Panc1 (cell line): ENCODE results near the gene CRIP1. TPM values are rescaled to one million over a fixed set of nuclear protein-coding genes. Genes with fewer than 3 reads are reported as not detected.

Experiments used
- ATAC-seq: fragments of 200-7000 bp; cut with Tn5 transposase; 2 replicates; pipeline ENCODE4 v1.9.1; 2020; ENCODE audit warnings: mild to moderate bottlenecking, moderate library complexity
- BruUV-seq: library from RNA; stranded (reverse); fragments of 400-500 nt; replicated peaks from 2 replicates; lab custom pipeline; 2021; lab: Mats Ljungman, UMichigan
- CTCF ChIA-PET: fragments of 300-600 bp; sonication (Branson Sonifier 250); formaldehyde crosslinking; loops from one replicate; lab custom pipeline; 2022; ENCODE audit warnings: antibody characterized with exemption; lab: Charles Lee
- POLR2A ChIA-PET: fragments of 300-600 bp; sonication (Branson Sonifier 250); formaldehyde crosslinking; loops from one replicate; lab custom pipeline; 2022; ENCODE audit warnings: antibody characterized with exemption; lab: Charles Lee
- DNase-seq: peaks from one replicate; pipeline ENCODE4 v3.0.0-alpha.2; 2010; ENCODE audit warnings: low read depth, low spot score
- H3K27ac ChIP-seq: 2 replicates; pipeline ENCODE4 v1.5.1; 2011; ENCODE audit warnings: mild to moderate bottlenecking, low read length, inconsistent platforms
- H3K27me3 ChIP-seq: fragments of 200-500 bp; sonication (Bioruptor generic); 2 replicates; pipeline ENCODE4 v1.6.0; 2014; ENCODE audit warnings: low read length, inconsistent platforms; ENCODE audit not compliant: control insufficient read depth, insufficient read depth
- H3K36me3 ChIP-seq: fragments of 200-500 bp; sonication (Bioruptor generic); 2 replicates; pipeline ENCODE4 v1.5.1; 2014; ENCODE audit warnings: inconsistent platforms, mild to moderate bottlenecking, low read length, moderate library complexity; ENCODE audit not compliant: control insufficient read depth, insufficient read depth
- H3K4me1 ChIP-seq: 2 replicates; pipeline ENCODE4 v1.5.1; 2011; ENCODE audit warnings: inconsistent platforms, mild to moderate bottlenecking, low read length, moderate library complexity; ENCODE audit not compliant: control insufficient read depth, insufficient read depth
- H3K4me3 ChIP-seq, 2 experiments: 2 replicates each; pipeline ENCODE4 v1.5.1; 2011 to 2012; ENCODE audit warnings: low read depth in 2 of 2, low read length in 2 of 2, mild to moderate bottlenecking in 2 of 2, inconsistent platforms in 1 of 2, moderate library complexity in 1 of 2
- H3K9me3 ChIP-seq: fragments of 200-500 bp; sonication (Bioruptor generic); 2 replicates; pipeline ENCODE4 v1.5.1; 2014; ENCODE audit warnings: low read depth, mild to moderate bottlenecking, inconsistent platforms, low read length, moderate library complexity; ENCODE audit not compliant: control insufficient read depth, insufficient read depth
- CTCF ChIP-seq: fragments of 450-650 bp; IDR thresholded peaks from 2 replicates; pipeline ENCODE4 v1.5.1; 2017; ENCODE audit warnings: mild to moderate bottlenecking
- POLR2AphosphoS5 ChIP-seq: IDR thresholded peaks from 2 replicates; pipeline ENCODE4 v1.6.1; 2012; ENCODE audit warnings: mild to moderate bottlenecking, low read depth, low read length, moderate library complexity
- SIN3A ChIP-seq: IDR thresholded peaks from 2 replicates; pipeline ENCODE4 v1.6.1; 2012; ENCODE audit warnings: low read depth, mild to moderate bottlenecking, low read length, moderate library complexity, borderline replicate concordance; ENCODE audit not compliant: insufficient read depth
- TCF7L2 ChIP-seq: IDR thresholded peaks from 2 replicates; pipeline ENCODE4 v1.6.1; 2011; ENCODE audit warnings: mild to moderate bottlenecking, low read depth, low read length, inconsistent platforms
- in situ Hi-C: cut with HindIII; loops from 2 replicates; pipeline ENCODE4 v1.10.0; 2016; ENCODE audit warnings: low sequenced_read_pairs, low pct_unique_long_range_greater_than_20kb
- intact Hi-C: fragments of 100-400 bp; cut with micrococcal nuclease; formaldehyde crosslinking; loops from one replicate; pipeline ENCODE4 v1.10.0; 2022; ENCODE audit not compliant: unreplicated experiment
- total RNA-seq: library from RNA; stranded (reverse); gene quantifications from one replicate; pipeline ENCODE4 v1.2.1, GENCODE V29; 2021; ENCODE audit not compliant: unreplicated experiment
- TF ChIP-seq, protein P1 (sequence below), 2 experiments: IDR thresholded peaks; 2 replicates each; pipeline ENCODE4 v1.6.1; 2011 to 2012; ENCODE audit warnings: low read depth in 2 of 2, control low read depth in 1 of 2, low read length in 1 of 2, mild to moderate bottlenecking in 1 of 2, moderate library complexity in 1 of 2; ENCODE audit not compliant: insufficient read depth in 1 of 2

CRIP1 gene
- total RNA-seq, 1 experiment from 2014 or later: 1,056 TPM

- Histone ChIP-seq H3K4me1 (peaks cover 45% of the 10 kb centered on the region), H3K4me3 (peak overlapping the region; percentile 49 to 65), H3K9me3 (no peaks in the 10 kb centered on the region), H3K27ac (peak overlapping the region; percentile 81), H3K27me3 (no peaks in the 10 kb centered on the region), H3K36me3 (no peaks in the 10 kb centered on the region; the same call in 1 of the 2 replicates)
- CTCF ChIA-PET: interaction anchor here (0.6 to 1.3 kb wide), 2 partner anchors 17 to 74 kb away, joined by 3 to 12 read pairs; no protein-coding TSS in a partner anchor
- intact Hi-C loops (no loop called here), in situ Hi-C loops (no loop called here)
- TF ChIP-seq TCF7L2 (no peak), CTCF (no peak), SIN3A (no peak), POLR2AphosphoS5 (no peak)
- TF ChIP-seq, protein P1, sequence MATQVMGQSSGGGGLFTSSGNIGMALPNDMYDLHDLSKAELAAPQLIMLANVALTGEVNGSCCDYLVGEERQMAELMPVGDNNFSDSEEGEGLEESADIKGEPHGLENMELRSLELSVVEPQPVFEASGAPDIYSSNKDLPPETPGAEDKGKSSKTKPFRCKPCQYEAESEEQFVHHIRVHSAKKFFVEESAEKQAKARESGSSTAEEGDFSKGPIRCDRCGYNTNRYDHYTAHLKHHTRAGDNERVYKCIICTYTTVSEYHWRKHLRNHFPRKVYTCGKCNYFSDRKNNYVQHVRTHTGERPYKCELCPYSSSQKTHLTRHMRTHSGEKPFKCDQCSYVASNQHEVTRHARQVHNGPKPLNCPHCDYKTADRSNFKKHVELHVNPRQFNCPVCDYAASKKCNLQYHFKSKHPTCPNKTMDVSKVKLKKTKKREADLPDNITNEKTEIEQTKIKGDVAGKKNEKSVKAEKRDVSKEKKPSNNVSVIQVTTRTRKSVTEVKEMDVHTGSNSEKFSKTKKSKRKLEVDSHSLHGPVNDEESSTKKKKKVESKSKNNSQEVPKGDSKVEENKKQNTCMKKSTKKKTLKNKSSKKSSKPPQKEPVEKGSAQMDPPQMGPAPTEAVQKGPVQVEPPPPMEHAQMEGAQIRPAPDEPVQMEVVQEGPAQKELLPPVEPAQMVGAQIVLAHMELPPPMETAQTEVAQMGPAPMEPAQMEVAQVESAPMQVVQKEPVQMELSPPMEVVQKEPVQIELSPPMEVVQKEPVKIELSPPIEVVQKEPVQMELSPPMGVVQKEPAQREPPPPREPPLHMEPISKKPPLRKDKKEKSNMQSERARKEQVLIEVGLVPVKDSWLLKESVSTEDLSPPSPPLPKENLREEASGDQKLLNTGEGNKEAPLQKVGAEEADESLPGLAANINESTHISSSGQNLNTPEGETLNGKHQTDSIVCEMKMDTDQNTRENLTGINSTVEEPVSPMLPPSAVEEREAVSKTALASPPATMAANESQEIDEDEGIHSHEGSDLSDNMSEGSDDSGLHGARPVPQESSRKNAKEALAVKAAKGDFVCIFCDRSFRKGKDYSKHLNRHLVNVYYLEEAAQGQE (IDR thresholded peaks at IDR 0.05; ENCODE audit: insufficient read depth in 1 of 2, low read depth in 2 of 2, low read length in 1 of 2): no peak
- POLR2A ChIA-PET: interaction anchor here (0.6 kb wide), 1 partner anchor 10 kb away, joined by 4 read pairs; no protein-coding TSS in a partner anchor
- BruUV-seq: no TSS peak
- ATAC-seq (no peak), DNase-seq (no peak)
These were observed 13.5 kb upstream of the CRIP1 start for GRCh38 chr14:105473033-105473676.

DNA sequence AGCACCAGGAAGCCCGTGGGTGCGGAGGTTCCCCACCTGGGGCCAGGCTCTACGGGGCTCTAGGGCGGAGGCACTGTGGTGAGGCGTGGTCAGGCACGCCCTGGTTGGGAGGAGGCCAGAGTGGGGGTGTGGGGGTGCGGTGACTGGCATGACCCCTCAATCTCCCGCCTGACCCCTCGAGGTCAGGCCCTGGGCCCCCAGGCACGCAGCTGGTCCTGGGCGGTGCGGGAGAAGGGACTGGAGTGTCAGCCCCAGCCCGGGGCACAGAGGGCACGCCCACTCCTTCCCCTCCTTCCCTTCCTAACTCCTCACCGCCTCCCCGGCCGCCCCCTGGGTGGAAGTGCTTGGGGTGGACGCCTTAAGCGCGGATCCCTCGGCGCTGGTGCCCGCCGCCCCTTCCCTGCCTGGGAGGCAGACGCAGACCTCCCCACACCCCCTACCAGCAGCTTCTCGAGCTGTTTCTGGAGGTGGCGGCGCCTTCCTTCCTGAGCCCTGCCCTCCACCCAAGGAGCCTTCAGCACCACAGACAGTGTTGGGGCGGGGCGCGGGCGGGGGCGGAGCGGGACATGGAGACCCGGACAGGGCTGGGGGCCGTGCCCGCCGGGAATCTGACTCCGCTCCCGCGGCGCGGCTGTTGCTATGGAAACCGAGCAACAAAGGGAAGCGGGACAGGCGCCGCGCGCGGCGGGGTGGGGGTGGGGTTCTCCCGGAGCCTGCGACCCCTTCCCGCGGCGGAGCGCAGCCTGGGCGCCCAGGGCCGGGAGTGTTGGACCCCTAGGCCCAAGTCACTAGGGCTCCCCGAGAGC, 12.8 kb upstream of the CRIP1 start:
- H3K27ac ChIP-seq: peak overlapping the region; percentile 81
- peak overlapping the region; percentile 49 to 65 for H3K4me3 ChIP-seq
- H3K36me3 ChIP-seq: no peaks in the 10 kb centered on the region; the same call in 1 of the 2 replicates
- POLR2A ChIA-PET: interaction anchor here (0.7 kb wide), 1 partner anchor 11 kb away, joined by 7 read pairs; no protein-coding TSS in a partner anchor
- CTCF ChIA-PET: interaction anchor here (0.6 kb wide), 1 partner anchor 75 kb away, joined by 12 read pairs; no protein-coding TSS in a partner anchor
- H3K9me3 ChIP-seq: no peaks in the 10 kb centered on the region
- in situ Hi-C loops (no loop called here), intact Hi-C loops (no loop called here)
- TF ChIP-seq TCF7L2 (peak; percentile 53; the same call in 1 of the 2 replicates), POLR2AphosphoS5 (no peak), SIN3A (0 out of 2 replicates have a peak, but pooled peaks have one; percentile 7), CTCF (no peak)
- TF ChIP-seq, protein P1 (IDR thresholded peaks at IDR 0.05; ENCODE audit: insufficient read depth in 1 of 2, low read depth in 2 of 2, low read length in 1 of 2): peak; percentile 78 to 83
- H3K27me3 ChIP-seq: no peaks in the 10 kb centered on the region
- BruUV-seq: no TSS peak
- ATAC-seq: peak; percentile 67
- H3K4me1 ChIP-seq: peaks cover 37% of the 10 kb centered on the region
- no peak for DNase-seq
